PFSK-1 (cell line): Measurements from ENCODE around the gene ZBTB16.

Experiments
- FOXP2 ChIP-seq: optimal IDR thresholded peaks from 2 replicates; pipeline ENCODE3; 2011; ENCODE audit warnings: borderline replicate concordance, control low read depth, inconsistent platforms; ENCODE audit not compliant: insufficient read depth; ENCODE audit errors: extremely low read length, extremely low read depth
- POLR2AphosphoS5 ChIP-seq: IDR thresholded peaks from 2 replicates; pipeline ENCODE4 v1.6.1; 2012; ENCODE audit warnings: low read depth, mild to moderate bottlenecking, control low read depth, low read length, moderate library complexity
- REST ChIP-seq, 2 experiments: IDR thresholded peaks; 2 replicates each; pipeline versions ENCODE4 v1.6.1 to v1.8.0; 2011 to 2012; ENCODE audit warnings: low read depth in 2 of 2, low read length in 2 of 2, control low read depth in 1 of 2, inconsistent platforms in 1 of 2, mild to moderate bottlenecking in 1 of 2, moderate library complexity in 1 of 2; ENCODE audit not compliant: insufficient read depth in 1 of 2
- SIN3A ChIP-seq: IDR thresholded peaks from 2 replicates; pipeline ENCODE4 v1.6.1; 2012; ENCODE audit warnings: mild to moderate bottlenecking, low read length, moderate library complexity, borderline replicate concordance; ENCODE audit not compliant: insufficient read depth
- TAF1 ChIP-seq: IDR thresholded peaks from 2 replicates; pipeline ENCODE4 v1.6.1; 2012; ENCODE audit warnings: low read length, control low read depth, borderline replicate concordance; ENCODE audit not compliant: insufficient read depth

ZBTB16 gene

GRCh38 chr11:114081641-114082414 is 22.3 kb downstream of the ZBTB16 start:
- no peak for TF ChIP-seq POLR2AphosphoS5
- no peak for TF ChIP-seq FOXP2
- no peak for TF ChIP-seq TAF1
- TF ChIP-seq REST (IDR thresholded peaks at IDR 0.05; ENCODE audit: insufficient read depth in 1 of 2, low read depth in 2 of 2, low read length in 2 of 2), result no peak
- no peak for TF ChIP-seq SIN3A

- TF ChIP-seq FOXP2 (no peak), POLR2AphosphoS5 (no peak), REST (IDR thresholded peaks at IDR 0.05; ENCODE audit: insufficient read depth in 1 of 2, low read depth in 2 of 2, low read length in 2 of 2) (no peak), SIN3A (no peak), TAF1 (no peak)
Measured at GRCh38 chr11:114082415-114082748, 22.9 kb downstream of the ZBTB16 start.

- TF ChIP-seq REST (IDR thresholded peaks at IDR 0.05; ENCODE audit: insufficient read depth in 1 of 2, low read depth in 2 of 2, low read length in 2 of 2) (no peak), FOXP2 (no peak), POLR2AphosphoS5 (no peak), TAF1 (no peak), SIN3A (no peak)
Measured at GRCh38 chr11:114082767-114083181, 23.3 kb downstream of the ZBTB16 start.

- TF ChIP-seq REST (IDR thresholded peaks at IDR 0.05; ENCODE audit: insufficient read depth in 1 of 2, low read depth in 2 of 2, low read length in 2 of 2), result no peak
- no peak for TF ChIP-seq POLR2AphosphoS5
- no peak for TF ChIP-seq TAF1
- no peak for TF ChIP-seq FOXP2
- no peak for TF ChIP-seq SIN3A
Measured at GRCh38 chr11:114083391-114084252, 24.1 kb downstream of the ZBTB16 start.
